Trophoblast cell (in vitro differentiated cells and primary cell): ENCODE results near the gene CPLX4.

Experiments
- DNase-seq, 2 donors: peaks; one replicate each; pipeline ENCODE4 v3.0.0-alpha.2; 2016
- H2AFZ ChIP-seq: 2 replicates; pipeline ENCODE4 v1.6.1; 2013; ENCODE audit warnings: low read length, moderate library complexity, mild to moderate bottlenecking; ENCODE audit not compliant: insufficient read depth, poor library complexity
- H2AK5ac ChIP-seq: 2 replicates; pipeline ENCODE4 v1.6.1; 2013; ENCODE audit warnings: mild to moderate bottlenecking, low read length
- H2BK120ac ChIP-seq: 2 replicates; pipeline ENCODE4 v1.6.1; 2013; ENCODE audit warnings: low read length, mild to moderate bottlenecking, moderate library complexity; ENCODE audit not compliant: insufficient read depth, poor library complexity
- H2BK12ac ChIP-seq: 2 replicates; pipeline ENCODE4 v1.6.1; 2013; ENCODE audit warnings: mild to moderate bottlenecking, low read length, moderate library complexity
- H2BK5ac ChIP-seq: 2 replicates; pipeline ENCODE4 v1.6.1; 2013; ENCODE audit warnings: low read length, low read depth, moderate library complexity, mild to moderate bottlenecking; ENCODE audit not compliant: poor library complexity
- H3K14ac ChIP-seq: 2 replicates; pipeline ENCODE4 v1.6.1; 2013; ENCODE audit warnings: mild to moderate bottlenecking, low read length
- H3K18ac ChIP-seq: 2 replicates; pipeline ENCODE4 v1.6.1; 2013; ENCODE audit warnings: mild to moderate bottlenecking, low read length
- H3K23ac ChIP-seq: 2 replicates; pipeline ENCODE4 v1.6.1; 2013; ENCODE audit warnings: low read length
- H3K27ac ChIP-seq: 2 replicates; pipeline ENCODE4 v1.5.1; 2013; ENCODE audit warnings: low read depth, mild to moderate bottlenecking, inconsistent platforms, low read length, moderate library complexity
- H3K27me3 ChIP-seq: 2 replicates; pipeline ENCODE4 v1.6.1; 2013; ENCODE audit warnings: inconsistent platforms, mild to moderate bottlenecking, low read length, moderate library complexity; ENCODE audit not compliant: insufficient read depth
- H3K36me3 ChIP-seq, 2 experiments: 1 replicate in 1 of 2; 2 replicates in 1 of 2; pipeline ENCODE4 v1.6.1; 2013; ENCODE audit warnings: low read length in 2 of 2, mild to moderate bottlenecking in 2 of 2, moderate library complexity in 1 of 2; ENCODE audit not compliant: insufficient read depth in 2 of 2, control insufficient read depth in 1 of 2
- H3K4ac ChIP-seq: 2 replicates; pipeline ENCODE4 v1.6.1; 2013; ENCODE audit warnings: low read depth, mild to moderate bottlenecking, low read length, moderate library complexity
- H3K4me1 ChIP-seq, 2 experiments: 1 replicate in 1 of 2; 2 replicates in 1 of 2; pipeline ENCODE4 v1.6.1; 2013; ENCODE audit warnings: low read length in 2 of 2, mild to moderate bottlenecking in 2 of 2, moderate library complexity in 1 of 2; ENCODE audit not compliant: insufficient read depth in 2 of 2, control insufficient read depth in 1 of 2
- H3K4me2 ChIP-seq: 2 replicates; pipeline ENCODE4 v1.6.1; 2013; ENCODE audit warnings: inconsistent platforms, mild to moderate bottlenecking, low read length, moderate library complexity
- H3K4me3 ChIP-seq: 2 replicates; pipeline ENCODE4 v1.5.1; 2013; ENCODE audit warnings: mild to moderate bottlenecking, low read depth, low read length, inconsistent platforms
- H3K79me1 ChIP-seq: one replicate; pipeline ENCODE4 v1.6.1; 2013; ENCODE audit warnings: low read length
- H3K79me2 ChIP-seq: 2 replicates; pipeline ENCODE4 v1.6.1; 2013; ENCODE audit warnings: low read length, mild to moderate bottlenecking; ENCODE audit not compliant: control insufficient read depth, insufficient read depth, poor library complexity
- H3K9ac ChIP-seq: 2 replicates; pipeline ENCODE4 v1.6.1; 2013; ENCODE audit warnings: mild to moderate bottlenecking, low read length
- H3K9me3 ChIP-seq: 2 replicates; pipeline ENCODE4 v1.6.1; 2013; ENCODE audit warnings: low read depth, mild to moderate bottlenecking, control low read depth, inconsistent platforms, low read length; ENCODE audit not compliant: insufficient read depth
- H4K12ac ChIP-seq: 2 replicates; pipeline ENCODE4 v1.6.1; 2013; ENCODE audit warnings: low read depth, mild to moderate bottlenecking, low read length, moderate library complexity
- H4K8ac ChIP-seq: 2 replicates; pipeline ENCODE4 v1.6.1; 2013; ENCODE audit warnings: low read depth, mild to moderate bottlenecking, low read length, moderate library complexity
- H4K91ac ChIP-seq: one replicate; pipeline ENCODE4 v1.6.1; 2013; ENCODE audit warnings: low read depth, mild to moderate bottlenecking, low read length, moderate library complexity
- WGBS: extraction: QIAGEN DNeasy Blood & Tissue Kit; methylation state at CpG from one replicate; pipeline ENCODE4 v1.1.7; 2013; ENCODE audit warnings: missing lambda C conversion rate; ENCODE audit not compliant: insufficient read length, insufficient coverage; ENCODE audit errors: extremely low coverage; 5-methylcytosine and 5-hydroxymethylcytosine counted together

CPLX4 gene

GRCh38 chr18:59268721-59269562 is 49.5 kb downstream of the CPLX4 start:
- Histone ChIP-seq H3K14ac (no peak overlapping the region), H2BK12ac (no peak overlapping the region), H3K4ac (no peak overlapping the region), H2AK5ac (no peak overlapping the region), H2BK5ac (no peak overlapping the region), H3K36me3 (no peaks in the 10 kb centered on the region), H3K4me3 (peak overlapping the region; percentile 66), H3K18ac (no peak overlapping the region), H3K27ac (no peak overlapping the region), H3K27me3 (peaks cover 97% of the 10 kb centered on the region), H3K79me1 (no peaks in the 10 kb centered on the region), H2AFZ (peak overlapping the region; percentile 87), H4K91ac (no peak overlapping the region), H3K4me2 (peak overlapping the region; percentile 75), H2BK120ac (no peak overlapping the region), H3K9me3 (peaks cover 14% of the 10 kb centered on the region), H3K4me1 (peaks cover 19% of the 10 kb centered on the region in 2 experiments), H3K79me2 (no peaks in the 10 kb centered on the region), H3K23ac (no peak overlapping the region), H4K12ac (no peak overlapping the region), H3K9ac (no peak overlapping the region), H4K8ac (no peak overlapping the region)
- DNase-seq = peak in 1 of 2 donors; percentile 16
- WGBS = no CpG with 5 or more reads among the region's 90 CpGs

DNA sequence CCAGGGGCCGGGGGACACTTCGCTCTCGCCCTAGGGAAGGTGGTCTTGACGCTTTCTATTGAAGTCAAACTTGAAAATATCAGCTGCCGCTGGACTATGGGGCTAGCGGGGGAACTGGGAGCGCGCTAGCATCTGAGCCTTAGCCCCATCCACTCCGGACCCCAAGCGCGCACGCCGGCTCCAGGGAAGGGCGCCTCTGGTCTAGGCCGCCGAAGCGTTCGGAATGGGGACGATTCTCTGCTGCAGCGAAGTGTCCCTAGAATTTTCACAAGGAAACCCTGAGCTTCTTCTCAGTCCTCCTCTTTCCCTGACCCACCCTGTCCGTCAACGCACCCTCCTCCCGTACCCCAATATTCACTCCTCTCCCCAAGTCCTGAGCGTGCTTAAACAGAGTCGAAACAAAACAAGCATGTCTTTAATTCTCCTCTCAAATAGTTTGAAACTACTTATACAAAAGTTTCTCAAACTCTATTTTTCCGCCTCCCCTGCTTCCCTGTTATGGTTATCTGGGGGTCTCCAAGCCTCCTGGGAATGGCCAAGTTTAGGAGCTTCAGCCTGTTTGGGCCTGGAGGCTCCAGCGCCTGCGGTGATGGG is 50.2 kb downstream of the CPLX4 start:
- no peak overlapping the region for H2BK120ac ChIP-seq
- no peak overlapping the region for H3K23ac ChIP-seq
- H3K9me3 ChIP-seq = peaks cover 11% of the 10 kb centered on the region

GRCh38 chr18:59267503-59268126 is 50.8 kb downstream of the CPLX4 start:
- no peak overlapping the region for H2BK120ac ChIP-seq
- H4K8ac ChIP-seq = no peak overlapping the region
- no peak overlapping the region for H3K23ac ChIP-seq
- H3K9me3 ChIP-seq = peaks cover 11% of the 10 kb centered on the region
- no peak overlapping the region for H3K14ac ChIP-seq
- H3K79me2 ChIP-seq = no peaks in the 10 kb centered on the region
- H3K4ac ChIP-seq = no peak overlapping the region
- no peaks in the 10 kb centered on the region for H3K36me3 ChIP-seq
- H4K12ac ChIP-seq = no peak overlapping the region
- no peak overlapping the region for H3K18ac ChIP-seq
- no peaks in the 10 kb centered on the region for H3K79me1 ChIP-seq
- H2AFZ ChIP-seq = peak overlapping the region; percentile 58
- no peak overlapping the region for H3K4me3 ChIP-seq
- no CpG with 5 or more reads among the region's 41 CpGs for WGBS
- no peak overlapping the region for H3K27ac ChIP-seq
- no peak overlapping the region for H2AK5ac ChIP-seq
- no peak overlapping the region for H4K91ac ChIP-seq
- no peak overlapping the region for H2BK5ac ChIP-seq
- no peak overlapping the region for H2BK12ac ChIP-seq
- DNase-seq = no peak
- H3K9ac ChIP-seq = no peak overlapping the region
- no peak overlapping the region for H3K4me2 ChIP-seq
- H3K4me1 ChIP-seq = peaks cover 9 to 14% of the 10 kb centered on the region in 2 experiments
- H3K27me3 ChIP-seq = peaks cover 95% of the 10 kb centered on the region

More for the DNA sequence above, 50.2 kb downstream of the CPLX4 start:
- Histone ChIP-seq H4K8ac (no peak overlapping the region), H3K4me2 (peak overlapping the region; percentile 75), H3K27ac (no peak overlapping the region), H3K14ac (no peak overlapping the region), H4K91ac (no peak overlapping the region), H3K18ac (no peak overlapping the region), H2AFZ (peak overlapping the region; percentile 87), H3K79me1 (no peaks in the 10 kb centered on the region), H3K4ac (no peak overlapping the region), H3K4me1 (peaks cover 15 to 18% of the 10 kb centered on the region in 2 experiments), H3K9ac (no peak overlapping the region), H4K12ac (no peak overlapping the region), H3K36me3 (no peaks in the 10 kb centered on the region), H2BK5ac (no peak overlapping the region), H2AK5ac (no peak overlapping the region), H2BK12ac (no peak overlapping the region), H3K4me3 (no peak overlapping the region), H3K79me2 (no peaks in the 10 kb centered on the region), H3K27me3 (peaks cover 97% of the 10 kb centered on the region)
- no CpG with 5 or more reads among the region's 28 CpGs for WGBS
- no peak for DNase-seq

GRCh38 chr18:59266886-59267502 is 51.5 kb downstream of the CPLX4 start:
- no CpG with 5 or more reads among the region's 10 CpGs for WGBS
- Histone ChIP-seq H3K4me1 (peaks cover 9 to 14% of the 10 kb centered on the region in 2 experiments), H3K23ac (no peak overlapping the region)

More at GRCh38 chr18:59266886-59267502, 51.5 kb downstream of the CPLX4 start:
- no peak overlapping the region for H3K9ac ChIP-seq
- no peak overlapping the region for H2AFZ ChIP-seq
- no peaks in the 10 kb centered on the region for H3K79me2 ChIP-seq
- no peak overlapping the region for H3K27ac ChIP-seq
- H4K8ac ChIP-seq = no peak overlapping the region
- H2BK5ac ChIP-seq = no peak overlapping the region
- peaks cover 89% of the 10 kb centered on the region for H3K27me3 ChIP-seq
- peaks cover 9% of the 10 kb centered on the region for H3K9me3 ChIP-seq
- H3K4me3 ChIP-seq = no peak overlapping the region
- no peak overlapping the region for H4K12ac ChIP-seq
- no peak overlapping the region for H3K4ac ChIP-seq
- H3K36me3 ChIP-seq = no peaks in the 10 kb centered on the region
- H3K79me1 ChIP-seq = no peaks in the 10 kb centered on the region
- no peak overlapping the region for H2AK5ac ChIP-seq
- H2BK120ac ChIP-seq = no peak overlapping the region
- DNase-seq = no peak
- no peak overlapping the region for H3K18ac ChIP-seq
- no peak overlapping the region for H2BK12ac ChIP-seq
- no peak overlapping the region for H3K4me2 ChIP-seq
- H4K91ac ChIP-seq = no peak overlapping the region
- H3K14ac ChIP-seq = no peak overlapping the region
